Measurements from ENCODE around the gene PLA2G4B.

DNA sequence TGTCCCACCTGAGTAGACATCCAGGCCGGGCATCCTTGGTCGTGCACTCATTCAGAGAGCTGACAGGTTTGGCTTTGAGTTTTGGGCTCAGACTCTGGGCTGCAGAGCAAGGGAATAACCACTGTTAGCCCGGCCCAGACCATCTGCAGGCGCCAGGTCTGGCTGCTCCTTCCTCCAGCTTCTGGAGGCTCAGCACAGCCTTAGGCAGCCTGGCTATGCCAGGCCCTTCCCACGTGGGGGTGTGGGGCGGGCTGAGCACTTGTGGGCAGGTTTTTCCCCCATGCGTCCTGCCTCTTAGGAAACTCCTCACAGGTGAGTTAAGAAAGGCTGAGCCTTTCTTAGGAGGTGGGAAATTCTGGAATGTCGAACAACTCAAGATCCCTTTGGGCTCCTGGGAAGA is 11.2 kb downstream of the PLA2G4B start:
- no peak for TF ChIP-seq POLR2A (IDR thresholded peaks at IDR 0.05)
- TF ChIP-seq, protein P1, sequence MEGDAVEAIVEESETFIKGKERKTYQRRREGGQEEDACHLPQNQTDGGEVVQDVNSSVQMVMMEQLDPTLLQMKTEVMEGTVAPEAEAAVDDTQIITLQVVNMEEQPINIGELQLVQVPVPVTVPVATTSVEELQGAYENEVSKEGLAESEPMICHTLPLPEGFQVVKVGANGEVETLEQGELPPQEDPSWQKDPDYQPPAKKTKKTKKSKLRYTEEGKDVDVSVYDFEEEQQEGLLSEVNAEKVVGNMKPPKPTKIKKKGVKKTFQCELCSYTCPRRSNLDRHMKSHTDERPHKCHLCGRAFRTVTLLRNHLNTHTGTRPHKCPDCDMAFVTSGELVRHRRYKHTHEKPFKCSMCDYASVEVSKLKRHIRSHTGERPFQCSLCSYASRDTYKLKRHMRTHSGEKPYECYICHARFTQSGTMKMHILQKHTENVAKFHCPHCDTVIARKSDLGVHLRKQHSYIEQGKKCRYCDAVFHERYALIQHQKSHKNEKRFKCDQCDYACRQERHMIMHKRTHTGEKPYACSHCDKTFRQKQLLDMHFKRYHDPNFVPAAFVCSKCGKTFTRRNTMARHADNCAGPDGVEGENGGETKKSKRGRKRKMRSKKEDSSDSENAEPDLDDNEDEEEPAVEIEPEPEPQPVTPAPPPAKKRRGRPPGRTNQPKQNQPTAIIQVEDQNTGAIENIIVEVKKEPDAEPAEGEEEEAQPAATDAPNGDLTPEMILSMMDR (IDR thresholded peaks at IDR 0.05) = no peak
